ENCODE measurements around the gene RAPGEF1.

The RAPGEF1 gene

GRCh38 chr9:131582466-131583336, 157.2 kb downstream of the RAPGEF1 start:
- DNase-seq = no peak

GRCh38 chr9:131582056-131582455, 157.8 kb downstream of the RAPGEF1 start:
- DNase-seq = no peak

- no peak for DNase-seq
Observed at GRCh38 chr9:131580358-131580757, 159.5 kb downstream of the RAPGEF1 start.

GRCh38 chr9:131579789-131580211, 160.1 kb downstream of the RAPGEF1 start:
- DNase-seq = no peak

GRCh38 chr9:131578731-131579504, 161.0 kb downstream of the RAPGEF1 start:
- peak; percentile 54 for DNase-seq

- DNase-seq = no peak
Observed at GRCh38 chr9:131578021-131578420, 161.9 kb downstream of the RAPGEF1 start.

- no peak for DNase-seq
Observed at GRCh38 chr9:131577005-131578000, 162.6 kb downstream of the RAPGEF1 start.

- no peak for DNase-seq
Observed at GRCh38 chr9:131575946-131576853, 163.7 kb downstream of the RAPGEF1 start.

GRCh38 chr9:131574730-131575640, 164.9 kb downstream of the RAPGEF1 start:
- no peak for DNase-seq

- DNase-seq = no peak
Observed at GRCh38 chr9:131567910-131568309, 172.0 kb downstream of the RAPGEF1 start.

- DNase-seq = no peak
Observed at GRCh38 chr9:131566158-131566557, 173.7 kb downstream of the RAPGEF1 start.

- DNase-seq = no peak
Observed at GRCh38 chr9:131565369-131565768, 174.5 kb downstream of the RAPGEF1 start.

GRCh38 chr9:131562032-131562959, 177.6 kb downstream of the RAPGEF1 start:
- DNase-seq = no peak

- DNase-seq = no peak
Observed at GRCh38 chr9:131559421-131560000, 180.4 kb downstream of the RAPGEF1 start.

GRCh38 chr9:131557855-131558548, 181.9 kb downstream of the RAPGEF1 start:
- no peak for DNase-seq

- no peak for DNase-seq
Observed at GRCh38 chr9:131555841-131556673, 183.8 kb downstream of the RAPGEF1 start.

- no peak for DNase-seq
Observed at GRCh38 chr9:131554843-131555351, 185.0 kb downstream of the RAPGEF1 start.

Measured in GF-D8 (cell line).